A673 (cell line): ENCODE measurements around the gene RIPOR3.

Experiments used
- CTCF ChIP-seq: fragments of 300-800, 200-600 bp; sonication (generic); conservative IDR thresholded peaks from 2 replicates; pipeline ENCODE4 v1.5.1; 2017; ENCODE audit warnings: low read depth, mild to moderate bottlenecking, antibody characterized with exemption, low read length, moderate library complexity, mixed read lengths
- EZH2 ChIP-seq: fragments of 200-600 bp; sonication (generic); IDR thresholded peaks from 2 replicates; pipeline ENCODE4 v1.6.1; 2017; ENCODE audit warnings: borderline replicate concordance, low read depth, mild to moderate bottlenecking, mixed read lengths, antibody characterized with exemption, low read length; ENCODE audit not compliant: poor library complexity, severe bottlenecking

- TF ChIP-seq CTCF (no peak), EZH2 (no peak)
These were observed 104.7 kb downstream of the RIPOR3 start for GRCh38 chr20:50586531-50587232.
